Epithelial cell of esophagus (primary cell): ENCODE measurements around the gene CCDC190.

Experiments
- DNase-seq: peaks from one replicate; pipeline ENCODE4 v3.0.0; 2010; ENCODE audit warnings: low read depth
- H3K4me3 ChIP-seq: 2 replicates; pipeline ENCODE4 v1.5.1; 2011; ENCODE audit warnings: mild to moderate bottlenecking, low read length, control low read depth
- CTCF ChIP-seq: IDR thresholded peaks from 2 replicates; pipeline ENCODE4 v1.5.1; 2011; ENCODE audit warnings: low read depth, mild to moderate bottlenecking, low read length, control low read depth, inconsistent platforms; ENCODE audit not compliant: insufficient read depth; ENCODE audit errors: missing control alignments

The CCDC190 gene

GRCh38 chr1:162851341-162851740, 9.6 kb downstream of the CCDC190 start:
- no peak overlapping the region for H3K4me3 ChIP-seq
- DNase-seq, result no peak
- TF ChIP-seq CTCF, result no peak

DNA sequence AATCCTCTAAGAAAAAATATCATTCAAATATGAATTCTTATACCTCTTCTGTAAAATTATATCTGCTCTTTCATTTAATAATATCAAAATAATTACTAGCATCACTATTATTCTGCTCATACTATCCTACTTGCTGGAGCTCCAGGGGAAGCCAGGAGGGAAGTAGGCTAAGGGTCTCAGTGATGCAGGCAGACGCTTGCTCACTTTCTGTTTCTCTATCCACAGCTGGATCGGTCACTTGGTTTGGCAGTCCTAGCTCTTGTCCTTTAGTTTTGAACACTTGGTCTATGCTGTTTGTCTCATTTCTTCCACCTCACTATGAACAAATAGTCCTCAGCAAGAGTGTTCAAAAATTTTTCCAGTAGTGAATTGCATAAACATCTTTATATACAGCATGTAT, 11.3 kb downstream of the CCDC190 start:
- TF ChIP-seq CTCF, result no peak
- DNase-seq, result no peak
- H3K4me3 ChIP-seq, result no peak overlapping the region

- DNase-seq, result peak; percentile 80
- no peak overlapping the region for H3K4me3 ChIP-seq
- TF ChIP-seq CTCF, result peak; percentile 87
Observed at GRCh38 chr1:162847839-162848453, 13.0 kb downstream of the CCDC190 start.

- DNase-seq, result peak; percentile 44
- H3K4me3 ChIP-seq, result no peak overlapping the region
- TF ChIP-seq CTCF, result no peak
Observed at GRCh38 chr1:162846256-162847212, 14.4 kb downstream of the CCDC190 start.

- H3K4me3 ChIP-seq, result no peak overlapping the region
- TF ChIP-seq CTCF, result no peak
- DNase-seq, result no peak
Observed at GRCh38 chr1:162844153-162844552, 16.8 kb downstream of the CCDC190 start.

DNA sequence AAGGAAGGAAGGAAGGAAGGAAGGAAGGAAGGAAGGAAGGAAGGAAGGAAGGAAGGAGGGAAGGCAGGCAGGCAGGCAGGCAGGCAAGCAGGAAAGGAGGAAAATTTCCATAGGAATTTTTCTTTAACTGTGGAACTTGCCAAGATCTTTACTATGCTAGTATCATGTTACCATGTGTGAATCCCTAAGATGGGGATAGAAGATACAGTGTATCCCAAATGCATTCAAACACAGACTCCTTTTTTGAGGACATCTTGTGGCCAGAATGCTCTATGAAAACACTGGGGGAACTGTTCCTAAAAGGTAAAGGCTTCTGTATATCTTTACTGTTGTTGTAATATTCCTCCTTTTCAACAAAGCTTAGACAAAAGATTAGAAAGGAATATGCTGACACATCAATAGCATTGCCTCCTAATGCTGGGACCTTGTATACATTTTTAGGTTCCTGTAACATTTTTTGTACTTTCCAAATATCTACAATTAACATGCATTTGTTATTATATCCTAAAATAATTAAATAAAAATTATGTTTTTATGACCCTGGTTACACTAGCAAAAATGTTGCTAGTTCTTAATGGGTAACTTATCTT, 20.6 kb downstream of the CCDC190 start:
- no peak overlapping the region for H3K4me3 ChIP-seq
- no peak for DNase-seq
- TF ChIP-seq CTCF, result no peak
